A673 (cell line): ENCODE results near the gene ZNF277. TPM values are rescaled to one million over a fixed set of nuclear protein-coding genes. Genes with fewer than 3 reads are reported as not detected.

Experiments used
- BruUV-seq: library from RNA; stranded (reverse); fragments of 400-500 nt; replicated peaks from 2 replicates; lab custom pipeline; 2021; lab: Mats Ljungman, UMichigan
- CTCF ChIA-PET: fragments of 300-600 bp; sonication (Branson Sonifier 250); formaldehyde crosslinking; loops from one replicate; lab custom pipeline; 2022; ENCODE audit warnings: antibody characterized with exemption; lab: Charles Lee
- POLR2A ChIA-PET: fragments of 300-600 bp; sonication (Branson Sonifier 250); formaldehyde crosslinking; loops from one replicate; lab custom pipeline; 2022; ENCODE audit warnings: antibody characterized with exemption; ENCODE audit not compliant: low non-redundant PET; lab: Charles Lee
- DNase-seq: peaks from one replicate; pipeline ENCODE4 v3.0.0-alpha.2; 2015; ENCODE audit warnings: low spot score
- H3K27ac ChIP-seq: fragments of 200-600 bp; sonication (generic); 2 replicates; pipeline ENCODE4 v1.5.1; 2016; ENCODE audit warnings: mixed run types, low read depth, mild to moderate bottlenecking, mixed read lengths, antibody characterized with exemption, low read length; ENCODE audit not compliant: poor library complexity, severe bottlenecking
- H3K27me3 ChIP-seq: fragments of 200-600 bp; sonication (generic); replicated peaks from 2 replicates; pipeline ENCODE4 v1.6.1; 2017; ENCODE audit warnings: mixed run types, low read depth, mild to moderate bottlenecking, mixed read lengths, antibody characterized with exemption, low read length; ENCODE audit not compliant: insufficient read depth, poor library complexity
- H3K36me3 ChIP-seq: fragments of 200-600 bp; sonication (generic); 2 replicates; pipeline ENCODE4 v1.6.1; 2016; ENCODE audit warnings: mixed run types, mild to moderate bottlenecking, mixed read lengths, antibody characterized with exemption, low read length; ENCODE audit not compliant: insufficient read depth, poor library complexity, severe bottlenecking
- H3K4me1 ChIP-seq: fragments of 200-600 bp; sonication (generic); 2 replicates; pipeline ENCODE4 v1.6.1; 2017; ENCODE audit warnings: mixed run types, mild to moderate bottlenecking, mixed read lengths, antibody characterized with exemption, low read length; ENCODE audit not compliant: insufficient read depth, poor library complexity, severe bottlenecking
- H3K4me3 ChIP-seq: fragments of 200-600 bp; sonication (generic); 2 replicates; pipeline ENCODE4 v1.5.1; 2016; ENCODE audit warnings: low read depth, mixed run types, mild to moderate bottlenecking, mixed read lengths, low read length; ENCODE audit not compliant: poor library complexity, severe bottlenecking
- H3K9me3 ChIP-seq: fragments of 200-600 bp; sonication (generic); 2 replicates; pipeline ENCODE4 v1.6.1; 2016; ENCODE audit warnings: mixed run types, low read depth, mild to moderate bottlenecking, mixed read lengths, antibody characterized with exemption, low read length; ENCODE audit not compliant: poor library complexity, severe bottlenecking
- EZH2 ChIP-seq: fragments of 200-600 bp; sonication (generic); IDR thresholded peaks from 2 replicates; pipeline ENCODE4 v1.6.1; 2017; ENCODE audit warnings: borderline replicate concordance, low read depth, mild to moderate bottlenecking, mixed read lengths, antibody characterized with exemption, low read length; ENCODE audit not compliant: poor library complexity, severe bottlenecking
- intact Hi-C: fragments of 100-400 bp; cut with micrococcal nuclease; formaldehyde crosslinking; loops from one replicate; pipeline ENCODE4 v1.10.0; 2022; ENCODE audit not compliant: unreplicated experiment
- total RNA-seq: library from RNA; stranded (reverse); gene quantifications from 2 replicates; pipeline ENCODE4 v1.2.3, GENCODE V29; 2021
- TF ChIP-seq, protein P1 (sequence below): fragments of 300-800, 200-600 bp; sonication (generic); conservative IDR thresholded peaks from 2 replicates; pipeline ENCODE4 v1.5.1; 2017; ENCODE audit warnings: low read depth, mild to moderate bottlenecking, antibody characterized with exemption, low read length, moderate library complexity, mixed read lengths

ZNF277 gene
- total RNA-seq, 1 experiment from 2014 or later, result 17.7 TPM

DNA sequence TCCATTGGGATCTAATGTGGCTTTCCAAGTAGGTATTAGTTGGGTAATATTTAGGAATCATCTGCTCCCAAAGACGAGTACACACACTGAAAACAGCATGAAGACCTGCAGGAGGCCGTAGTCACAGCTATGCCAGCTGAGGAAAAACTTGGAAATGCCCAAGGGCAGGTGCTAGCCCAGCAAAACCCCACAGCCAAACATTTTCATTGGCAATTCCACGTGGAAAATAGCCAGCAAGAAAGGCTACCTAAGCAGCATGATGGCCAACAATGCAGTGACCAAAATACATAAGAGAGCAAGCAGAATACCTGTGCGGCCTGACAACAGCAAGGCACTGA, 33.0 kb upstream of the ZNF277 start:
- H3K27ac ChIP-seq, result no peak overlapping the region
- intact Hi-C loops, result no loop called here
- BruUV-seq, result no TSS peak
- no peaks in the 10 kb centered on the region for H3K36me3 ChIP-seq
- H3K9me3 ChIP-seq, result no peaks in the 10 kb centered on the region
- peaks cover 12% of the 10 kb centered on the region for H3K4me1 ChIP-seq
- ChIA-PET POLR2A (no interaction called here), CTCF (no interaction called here)
- no peak overlapping the region for H3K4me3 ChIP-seq
- DNase-seq, result no peak
- H3K27me3 ChIP-seq, result no peaks in the 10 kb centered on the region
- no peak for TF ChIP-seq EZH2
- TF ChIP-seq, protein P1, sequence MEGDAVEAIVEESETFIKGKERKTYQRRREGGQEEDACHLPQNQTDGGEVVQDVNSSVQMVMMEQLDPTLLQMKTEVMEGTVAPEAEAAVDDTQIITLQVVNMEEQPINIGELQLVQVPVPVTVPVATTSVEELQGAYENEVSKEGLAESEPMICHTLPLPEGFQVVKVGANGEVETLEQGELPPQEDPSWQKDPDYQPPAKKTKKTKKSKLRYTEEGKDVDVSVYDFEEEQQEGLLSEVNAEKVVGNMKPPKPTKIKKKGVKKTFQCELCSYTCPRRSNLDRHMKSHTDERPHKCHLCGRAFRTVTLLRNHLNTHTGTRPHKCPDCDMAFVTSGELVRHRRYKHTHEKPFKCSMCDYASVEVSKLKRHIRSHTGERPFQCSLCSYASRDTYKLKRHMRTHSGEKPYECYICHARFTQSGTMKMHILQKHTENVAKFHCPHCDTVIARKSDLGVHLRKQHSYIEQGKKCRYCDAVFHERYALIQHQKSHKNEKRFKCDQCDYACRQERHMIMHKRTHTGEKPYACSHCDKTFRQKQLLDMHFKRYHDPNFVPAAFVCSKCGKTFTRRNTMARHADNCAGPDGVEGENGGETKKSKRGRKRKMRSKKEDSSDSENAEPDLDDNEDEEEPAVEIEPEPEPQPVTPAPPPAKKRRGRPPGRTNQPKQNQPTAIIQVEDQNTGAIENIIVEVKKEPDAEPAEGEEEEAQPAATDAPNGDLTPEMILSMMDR, result no peak

DNA sequence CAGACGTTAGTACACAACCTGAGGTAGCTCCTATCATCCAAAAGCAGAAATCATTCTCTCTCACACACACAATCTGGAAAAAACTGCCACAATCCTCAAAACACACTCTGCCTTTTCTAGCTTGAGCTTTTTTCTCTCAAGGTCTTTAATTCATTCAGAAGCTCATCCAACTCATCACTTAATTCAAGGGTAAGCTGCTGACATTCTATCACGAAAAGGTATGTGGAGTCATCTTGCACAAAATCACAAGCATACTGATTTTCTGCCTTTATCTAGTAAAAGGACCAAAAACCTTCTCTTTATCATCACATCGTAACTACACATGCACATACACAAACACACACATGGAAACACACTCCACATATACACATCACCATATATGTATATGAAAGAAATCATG, 32.3 kb upstream of the ZNF277 start:
- H3K27ac ChIP-seq, result no peak overlapping the region
- H3K27me3 ChIP-seq, result no peaks in the 10 kb centered on the region
- ChIA-PET CTCF (no interaction called here), POLR2A (no interaction called here)
- H3K4me3 ChIP-seq, result no peak overlapping the region
- intact Hi-C loops, result no loop called here
- no TSS peak for BruUV-seq
- no peaks in the 10 kb centered on the region for H3K36me3 ChIP-seq
- H3K4me1 ChIP-seq, result peaks cover 12% of the 10 kb centered on the region
- H3K9me3 ChIP-seq, result no peaks in the 10 kb centered on the region
- DNase-seq, result no peak
- TF ChIP-seq, protein P1, result no peak
- TF ChIP-seq EZH2, result no peak

DNA sequence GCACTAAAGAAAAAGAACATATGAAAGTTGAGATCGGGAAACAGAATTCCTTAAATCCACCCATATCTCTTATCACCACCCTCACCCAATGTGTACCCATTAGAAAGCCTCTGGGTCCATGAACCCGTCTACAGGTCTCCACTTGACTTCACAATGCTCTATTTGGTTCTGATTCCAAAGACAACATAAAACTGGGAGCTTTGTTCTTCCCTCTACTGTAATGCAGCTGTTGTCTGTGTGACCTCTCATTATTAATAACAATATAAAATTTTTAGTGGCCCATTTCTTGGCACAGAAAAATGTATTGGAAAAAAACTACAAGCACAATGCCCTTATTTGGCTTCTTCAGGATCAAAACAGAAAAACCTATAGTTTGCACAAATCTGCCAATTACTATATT, 30.3 kb upstream of the ZNF277 start:
- no peaks in the 10 kb centered on the region for H3K27me3 ChIP-seq
- intact Hi-C loops, result no loop called here
- peaks cover 12% of the 10 kb centered on the region for H3K4me1 ChIP-seq
- POLR2A ChIA-PET, result no interaction called here
- DNase-seq, result no peak
- CTCF ChIA-PET, result no interaction called here
- TF ChIP-seq, protein P1, result no peak
- TF ChIP-seq EZH2, result no peak
- no peaks in the 10 kb centered on the region for H3K36me3 ChIP-seq
- BruUV-seq, result no TSS peak
- no peaks in the 10 kb centered on the region for H3K9me3 ChIP-seq
- no peak overlapping the region for H3K4me3 ChIP-seq
- H3K27ac ChIP-seq, result no peak overlapping the region
